CD4-positive, alpha-beta T cell treated with Interleukin-6 at 100 ng/mL for 8 hours (primary cell): ENCODE measurements around the gene ABCA13.

ENCODE experiments used
- DNase-seq: peaks from one replicate; pipeline ENCODE4 v3.0.0-alpha.2; 2020; ENCODE audit warnings: mixed read lengths, low spot score

The ABCA13 gene

GRCh38 chr7:48441848-48442492 lies 270.7 kb downstream of the ABCA13 start:
- no peak for DNase-seq

GRCh38 chr7:48443051-48443450 lies 271.8 kb downstream of the ABCA13 start:
- no peak for DNase-seq

- DNase-seq = no peak
Measured at GRCh38 chr7:48446721-48447120, 275.5 kb downstream of the ABCA13 start.

- no peak for DNase-seq
Measured at GRCh38 chr7:48452218-48452617, 281.0 kb downstream of the ABCA13 start.

- no peak for DNase-seq
Measured at GRCh38 chr7:48454750-48455192, 283.5 kb downstream of the ABCA13 start.

GRCh38 chr7:48455363-48455762 lies 284.1 kb downstream of the ABCA13 start:
- DNase-seq = no peak

- DNase-seq = no peak
Measured at GRCh38 chr7:48458701-48459524, 287.7 kb downstream of the ABCA13 start.

- DNase-seq = no peak
Measured at GRCh38 chr7:48466713-48467112, 295.5 kb downstream of the ABCA13 start.

GRCh38 chr7:48471196-48471595 lies 299.9 kb downstream of the ABCA13 start:
- no peak for DNase-seq

- no peak for DNase-seq
Measured at GRCh38 chr7:48472640-48473039, 301.4 kb downstream of the ABCA13 start.

- no peak for DNase-seq
Measured at GRCh38 chr7:48473205-48473865, 302.1 kb downstream of the ABCA13 start.

- no peak for DNase-seq
Measured at GRCh38 chr7:48481235-48481634, 310.0 kb downstream of the ABCA13 start.

- DNase-seq = no peak
Measured at GRCh38 chr7:48497521-48497920, 326.3 kb downstream of the ABCA13 start.

- no peak for DNase-seq
Measured at GRCh38 chr7:48502021-48502420, 330.8 kb downstream of the ABCA13 start.

- no peak for DNase-seq
Measured at GRCh38 chr7:48505051-48505450, 333.8 kb downstream of the ABCA13 start.

GRCh38 chr7:48505466-48505865 lies 334.2 kb downstream of the ABCA13 start:
- no peak for DNase-seq

- DNase-seq = no peak
Measured at GRCh38 chr7:48506569-48506968, 335.3 kb downstream of the ABCA13 start.

GRCh38 chr7:48511080-48511479 lies 339.8 kb downstream of the ABCA13 start:
- DNase-seq = no peak

GRCh38 chr7:48512892-48513291 lies 341.6 kb downstream of the ABCA13 start:
- no peak for DNase-seq

- DNase-seq = no peak
Measured at GRCh38 chr7:48515171-48515570, 343.9 kb downstream of the ABCA13 start.

GRCh38 chr7:48518092-48518491 lies 346.8 kb downstream of the ABCA13 start:
- no peak for DNase-seq

GRCh38 chr7:48522692-48523091 lies 351.4 kb downstream of the ABCA13 start:
- DNase-seq = no peak
